G401 (cell line): ENCODE data around the gene CADM1. TPM values are rescaled to one million over a fixed set of nuclear protein-coding genes. Genes with fewer than 3 reads are reported as not detected.
A peak's percentile ranks its signal among the peaks of the same experiment; 100 is the strongest.

ENCODE experiments used
- DNase-seq: peaks from one replicate; pipeline ENCODE4 v3.0.0-alpha.2; 2015; ENCODE audit warnings: low spot score
- in situ Hi-C: cut with HindIII; loops from 2 replicates; pipeline ENCODE4 v1.10.0; 2016; ENCODE audit warnings: low sequenced_read_pairs, mixed read lengths
- total RNA-seq: library from RNA; depleted of rRNA; stranded (reverse); fragments of >200 nt; shearing (Covaris generic); gene quantifications from 2 replicates; pipeline ENCODE4 v1.2.3, GENCODE V29; 2014

Gene CADM1
- total RNA-seq, 1 experiment from 2014 or later, result not detected

- in situ Hi-C loops, result no loop called here
- peak; percentile 67 for DNase-seq
Measured at GRCh38 chr11:115242982-115243381, 261.2 kb downstream of the CADM1 start.

- DNase-seq, result no peak
Measured at GRCh38 chr11:115241899-115242298, 262.3 kb downstream of the CADM1 start.

GRCh38 chr11:115238791-115239190 lies 265.4 kb downstream of the CADM1 start:
- in situ Hi-C loops, result no loop called here
- DNase-seq, result no peak

More at GRCh38 chr11:115241899-115242298, 262.3 kb downstream of the CADM1 start:
- in situ Hi-C loops, result no loop called here

GRCh38 chr11:115238086-115238485 lies 266.1 kb downstream of the CADM1 start:
- in situ Hi-C loops, result no loop called here
- no peak for DNase-seq

DNA sequence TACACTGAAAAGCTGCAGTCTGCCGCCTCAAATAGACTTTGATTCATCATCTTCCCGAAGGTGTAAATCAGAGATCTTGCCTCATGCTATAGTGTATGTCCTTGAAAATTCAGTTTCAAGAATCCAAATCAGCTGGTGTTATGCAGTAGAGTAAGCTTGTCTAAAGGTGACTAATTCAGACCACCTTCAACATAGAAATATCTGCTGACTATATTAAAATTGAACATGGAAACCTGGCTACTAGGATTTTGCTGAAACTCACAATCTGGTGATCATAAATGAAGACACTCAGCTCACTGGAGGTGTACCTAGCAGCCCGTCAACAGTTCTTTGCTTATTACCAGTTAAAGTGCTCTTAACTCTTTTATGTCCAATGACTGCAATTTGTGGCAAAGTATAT lies 266.6 kb downstream of the CADM1 start:
- no peak for DNase-seq
- in situ Hi-C loops, result no loop called here

DNA sequence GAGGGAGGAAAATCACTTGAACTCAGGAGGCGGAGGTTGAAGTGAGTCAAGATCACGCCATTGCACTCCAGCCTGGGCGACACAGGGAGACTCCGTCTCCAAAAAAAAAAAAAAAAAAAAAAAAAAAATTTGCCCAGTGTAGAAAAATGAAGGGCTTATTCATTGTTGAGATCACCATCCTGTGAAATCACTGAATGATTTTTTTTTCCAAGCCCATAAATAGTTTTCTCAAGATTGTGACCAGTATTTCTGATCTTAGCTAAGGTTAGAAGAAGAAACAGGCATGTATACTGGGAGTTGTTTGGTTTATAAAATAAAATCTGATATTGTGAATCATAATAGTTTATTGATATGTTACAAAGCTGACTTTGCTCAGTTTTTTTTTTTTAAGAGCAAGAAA lies 269.4 kb downstream of the CADM1 start:
- DNase-seq, result no peak
- in situ Hi-C loops, result no loop called here

DNA sequence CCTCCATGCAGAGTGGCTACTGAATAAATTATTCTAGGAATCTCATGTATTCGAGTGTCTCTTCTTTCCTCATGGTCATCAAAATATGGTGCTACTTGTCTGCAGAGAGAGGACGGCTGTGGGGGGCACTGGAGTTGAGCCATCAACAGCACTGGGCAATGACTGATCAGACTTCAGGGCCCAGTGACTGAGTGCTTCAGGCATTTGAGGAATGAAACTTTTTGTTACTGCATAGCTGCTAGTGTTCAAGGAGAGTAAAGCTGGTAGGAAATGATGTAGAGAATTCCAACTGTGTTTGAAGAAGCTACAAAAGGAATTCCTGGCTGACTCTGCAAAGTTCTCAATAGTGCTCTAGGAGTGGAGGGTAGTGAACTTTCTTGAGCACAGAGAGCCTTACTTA lies 277.7 kb downstream of the CADM1 start:
- in situ Hi-C loops, result no loop called here
- no peak for DNase-seq

- DNase-seq, result no peak
- in situ Hi-C loops, result no loop called here
Measured at GRCh38 chr11:115224551-115224950, 279.7 kb downstream of the CADM1 start.

DNA sequence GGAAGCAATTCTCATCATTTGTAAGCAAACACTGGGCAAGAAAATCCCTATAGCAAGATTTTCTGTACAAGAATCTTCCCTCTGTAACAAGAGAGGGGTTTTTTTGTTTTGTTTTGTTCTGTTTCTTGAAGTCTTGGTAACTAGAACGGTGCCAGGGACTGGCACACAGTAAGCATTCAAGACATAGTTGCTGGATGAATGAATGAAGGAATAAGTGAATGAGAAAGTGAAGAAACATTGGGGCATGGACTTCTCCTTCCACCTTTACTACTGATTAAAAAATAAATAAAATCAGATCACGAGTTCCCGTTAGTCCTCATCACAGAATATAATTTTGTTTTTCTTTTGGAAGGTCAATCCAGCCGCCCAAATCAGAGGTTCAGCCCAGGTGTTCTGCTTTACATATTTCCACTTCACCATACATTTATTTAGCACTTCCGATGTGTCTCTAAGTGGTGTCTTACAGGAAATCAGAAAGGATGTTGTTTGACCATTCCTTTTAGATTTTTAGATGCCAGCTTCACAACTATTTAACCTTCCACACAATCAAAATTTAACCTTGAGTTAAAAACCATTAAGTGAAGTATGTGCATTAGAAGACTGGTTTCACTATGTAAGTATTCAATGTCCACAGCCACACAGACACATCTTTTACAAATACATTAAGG lies 281.2 kb downstream of the CADM1 start:
- in situ Hi-C loops, result no loop called here
- no peak for DNase-seq

- peak; percentile 70 for DNase-seq
- in situ Hi-C loops, result no loop called here
Measured at GRCh38 chr11:115222218-115222862, 281.9 kb downstream of the CADM1 start.

DNA sequence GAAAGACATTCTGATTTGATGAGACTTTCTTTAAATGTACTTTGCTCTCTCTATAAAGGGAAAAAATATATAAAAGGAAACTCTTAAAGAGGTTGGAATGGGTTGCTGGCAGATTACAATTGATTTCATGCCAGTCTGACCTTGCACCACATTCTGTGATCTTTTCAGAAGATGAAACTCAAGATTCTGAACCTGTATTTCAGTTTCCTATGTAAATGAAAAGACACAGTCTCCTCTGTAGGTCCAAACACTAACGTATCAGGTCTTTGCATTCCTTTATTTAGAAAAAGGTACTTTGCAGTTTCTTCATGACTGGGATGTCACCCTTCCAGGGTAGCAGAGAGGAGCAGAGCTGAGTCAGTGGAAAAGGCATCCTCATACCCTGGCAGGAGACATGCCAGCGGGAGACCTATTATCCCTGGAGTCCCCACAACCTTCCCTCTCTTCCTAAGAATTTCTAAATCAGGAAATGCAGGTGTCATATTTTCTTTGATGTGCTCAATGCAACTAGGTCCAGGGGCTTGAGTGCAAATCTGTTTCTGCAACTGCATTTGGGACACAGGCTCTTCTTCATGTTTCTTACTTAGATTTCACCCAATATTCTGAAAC lies 282.6 kb downstream of the CADM1 start:
- DNase-seq, result no peak
- in situ Hi-C loops, result no loop called here

GRCh38 chr11:115220911-115221310 lies 283.3 kb downstream of the CADM1 start:
- in situ Hi-C loops, result no loop called here
- no peak for DNase-seq

DNA sequence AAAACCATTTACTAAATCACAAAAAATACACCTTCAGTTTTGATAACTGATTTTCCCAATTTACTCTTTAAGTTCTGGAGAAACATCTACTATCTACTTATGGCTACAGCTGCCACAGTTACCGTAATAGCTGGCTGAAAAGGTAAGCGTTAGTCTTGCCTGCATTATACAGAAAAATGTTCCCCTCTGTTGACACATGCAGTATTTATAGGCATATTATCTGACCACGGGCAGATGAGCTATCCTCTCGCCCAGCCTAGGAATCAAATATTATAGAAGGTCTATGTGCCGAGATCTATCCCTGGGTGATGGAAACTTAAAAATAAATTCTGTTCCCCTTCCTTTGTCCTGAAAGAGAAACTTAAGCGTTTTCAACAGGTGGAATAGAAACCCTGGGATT lies 283.8 kb downstream of the CADM1 start:
- in situ Hi-C loops, result no loop called here
- no peak for DNase-seq

GRCh38 chr11:115219376-115219775 lies 284.8 kb downstream of the CADM1 start:
- DNase-seq, result no peak

GRCh38 chr11:115217726-115218311 lies 286.4 kb downstream of the CADM1 start:
- in situ Hi-C loops, result no loop called here

More at GRCh38 chr11:115219376-115219775, 284.8 kb downstream of the CADM1 start:
- in situ Hi-C loops, result no loop called here

GRCh38 chr11:115215694-115216617 lies 288.3 kb downstream of the CADM1 start:
- in situ Hi-C loops, result no loop called here
- no peak for DNase-seq

More at GRCh38 chr11:115217726-115218311, 286.4 kb downstream of the CADM1 start:
- DNase-seq, result no peak

- DNase-seq, result no peak
- in situ Hi-C loops, result no loop called here
Measured at GRCh38 chr11:115214644-115215234, 289.5 kb downstream of the CADM1 start.

DNA sequence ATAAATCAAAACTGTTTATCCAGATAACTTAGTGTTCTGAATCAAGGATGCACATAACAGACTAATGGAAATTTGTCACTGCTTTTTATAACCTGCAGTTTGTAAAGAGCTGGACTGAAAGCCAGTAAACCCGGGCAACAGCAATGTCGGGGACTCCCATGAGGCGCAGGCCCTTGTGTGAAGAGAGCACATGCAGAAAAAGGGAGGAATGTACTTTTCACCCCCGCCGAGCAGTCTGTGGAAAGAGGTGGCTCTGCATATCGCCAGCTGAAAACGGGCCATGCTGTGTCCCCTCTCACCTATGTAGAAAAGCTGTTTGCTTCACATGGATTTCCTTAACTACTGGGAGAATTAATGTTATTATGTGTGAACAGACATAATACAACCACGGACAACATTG lies 291.2 kb downstream of the CADM1 start:
- in situ Hi-C loops, result no loop called here
- no peak for DNase-seq

GRCh38 chr11:115208808-115209259 lies 295.4 kb downstream of the CADM1 start:
- DNase-seq, result no peak
- in situ Hi-C loops, result no loop called here
